Endometrial microvascular endothelial cells (primary cell): Measurements from ENCODE around the gene PTPRT. TPM values are rescaled to one million over a fixed set of nuclear protein-coding genes. Genes with fewer than 3 reads are reported as not detected.

Experiments used
- in situ Hi-C: cut with HindIII; loops from 2 replicates; pipeline ENCODE4 v1.10.0; 2017; ENCODE audit warnings: low sequenced_read_pairs, low pct_unique_long_range_greater_than_20kb; ENCODE audit errors: inconsistent ontology term
- total RNA-seq: library from RNA; depleted of rRNA; stranded (reverse); fragments of >200 nt; gene quantifications from one replicate; pipeline ENCODE4 v1.2.3, GENCODE V29; 2015; ENCODE audit errors: inconsistent ontology term

PTPRT gene
- total RNA-seq, 1 donor from 2014 or later, result not detected

GRCh38 chr20:42714298-42715141 lies 475.2 kb downstream of the PTPRT start:
- in situ Hi-C loops, result no loop called here

GRCh38 chr20:42708266-42708665 lies 481.4 kb downstream of the PTPRT start:
- in situ Hi-C loops, result no loop called here

- in situ Hi-C loops, result no loop called here
Measured at GRCh38 chr20:42706759-42707158, 482.9 kb downstream of the PTPRT start.

- in situ Hi-C loops, result no loop called here
Measured at GRCh38 chr20:42705550-42705949, 484.2 kb downstream of the PTPRT start.

- in situ Hi-C loops, result no loop called here
Measured at GRCh38 chr20:42703744-42704143, 486.0 kb downstream of the PTPRT start.

- in situ Hi-C loops, result no loop called here
Measured at GRCh38 chr20:42701948-42702347, 487.8 kb downstream of the PTPRT start.

GRCh38 chr20:42700372-42700771 lies 489.3 kb downstream of the PTPRT start:
- in situ Hi-C loops, result no loop called here

GRCh38 chr20:42697962-42698361 lies 491.7 kb downstream of the PTPRT start:
- in situ Hi-C loops, result no loop called here

GRCh38 chr20:42690842-42691437 lies 498.8 kb downstream of the PTPRT start:
- in situ Hi-C loops, result no loop called here

GRCh38 chr20:42688576-42688975 lies 501.1 kb downstream of the PTPRT start:
- in situ Hi-C loops, result no loop called here

GRCh38 chr20:42686057-42686456 lies 503.6 kb downstream of the PTPRT start:
- in situ Hi-C loops, result no loop called here

GRCh38 chr20:42678895-42679294 lies 510.8 kb downstream of the PTPRT start:
- in situ Hi-C loops, result no loop called here

- in situ Hi-C loops, result no loop called here
Measured at GRCh38 chr20:42656130-42656529, 533.6 kb downstream of the PTPRT start.

GRCh38 chr20:42652266-42652665 lies 537.4 kb downstream of the PTPRT start:
- in situ Hi-C loops, result no loop called here

- in situ Hi-C loops, result no loop called here
Measured at GRCh38 chr20:42650191-42650746, 539.4 kb downstream of the PTPRT start.

- in situ Hi-C loops, result no loop called here
Measured at GRCh38 chr20:42649748-42650147, 540.0 kb downstream of the PTPRT start.

- in situ Hi-C loops, result no loop called here
Measured at GRCh38 chr20:42646250-42646649, 543.5 kb downstream of the PTPRT start.

GRCh38 chr20:42641886-42642285 lies 547.8 kb downstream of the PTPRT start:
- in situ Hi-C loops, result no loop called here

- in situ Hi-C loops, result no loop called here
Measured at GRCh38 chr20:42639140-42639539, 550.6 kb downstream of the PTPRT start.
